Fibroblast of the aortic adventitia (primary cell): ENCODE data around the gene BCDIN3D. TPM values are rescaled to one million over a fixed set of nuclear protein-coding genes. Genes with fewer than 3 reads are reported as not detected.
A peak's percentile ranks its signal among the peaks of the same experiment; 100 is the strongest.

Source experiments
- DNase-seq: peaks from one replicate; pipeline ENCODE4 v3.0.0-alpha.2; 2010; ENCODE audit warnings: low read depth
- H3K4me3 ChIP-seq: 2 replicates; pipeline ENCODE4 v1.5.1; 2011; ENCODE audit warnings: low read depth, mild to moderate bottlenecking, control low read depth, low read length, moderate library complexity
- CTCF ChIP-seq: IDR thresholded peaks from 2 replicates; pipeline ENCODE4 v1.5.1; 2011; ENCODE audit warnings: mild to moderate bottlenecking, low read length, control low read depth, inconsistent platforms; ENCODE audit not compliant: insufficient read depth
- total RNA-seq: library from RNA; depleted of rRNA; stranded (reverse); fragments of >200 nt; gene quantifications from 2 replicates; pipeline ENCODE4 v1.2.3, GENCODE V29; 2012; ENCODE audit warnings: low replicate concordance

The BCDIN3D gene
- total RNA-seq, 1 donor, result 4.5 TPM

DNA sequence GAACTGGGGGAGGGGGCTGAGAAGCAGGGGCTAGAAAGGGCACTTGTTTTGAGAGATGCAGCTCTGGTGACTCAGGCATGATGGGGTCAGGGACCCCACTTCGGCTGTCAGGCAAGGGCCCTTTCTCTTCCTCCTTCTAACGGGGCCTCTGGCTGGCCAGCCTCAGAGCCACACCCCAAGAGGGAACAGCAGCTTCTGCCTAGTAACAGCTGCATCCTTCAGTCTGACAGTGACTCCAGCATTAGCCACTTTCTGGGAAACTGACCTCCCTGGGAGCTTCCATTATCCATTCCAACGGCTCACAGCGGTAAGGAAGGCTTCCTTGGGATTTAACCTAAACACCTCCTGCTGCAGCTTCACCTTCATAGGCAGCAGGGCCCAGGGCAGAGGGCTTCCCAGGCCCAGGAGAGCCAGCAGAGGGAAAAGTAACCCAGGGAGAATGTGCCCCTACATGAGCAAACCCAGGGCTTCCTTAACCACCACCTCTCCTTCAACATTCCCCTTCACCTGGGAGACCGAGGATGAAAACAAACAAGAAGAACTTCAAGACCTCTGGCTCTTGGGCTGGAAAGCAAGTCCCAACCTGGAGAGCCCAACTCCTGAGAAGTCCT is 17.4 kb downstream of the BCDIN3D start:
- H3K4me3 ChIP-seq, result peak overlapping the region; percentile 90
- peak; percentile 61 for DNase-seq
- TF ChIP-seq CTCF, result no peak

DNA sequence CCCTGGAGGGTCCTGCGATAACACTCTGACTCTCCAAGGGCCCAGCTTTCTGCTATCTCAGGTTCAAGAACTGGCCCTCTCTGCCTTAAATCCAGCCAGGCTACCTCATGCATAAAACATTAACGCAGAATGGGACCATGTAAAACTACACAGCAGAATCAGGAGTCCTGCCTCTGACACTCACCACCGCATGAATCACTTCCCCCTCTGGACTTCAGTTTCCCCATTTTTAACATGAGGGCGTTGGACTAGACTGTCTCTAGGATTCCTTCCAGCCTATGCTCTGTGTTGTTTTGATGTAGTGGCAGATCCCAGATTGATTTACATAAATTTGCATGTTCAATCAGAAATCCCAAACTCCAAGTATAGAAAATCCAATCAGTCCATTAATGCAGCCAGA is 18.0 kb downstream of the BCDIN3D start:
- no peak for TF ChIP-seq CTCF
- H3K4me3 ChIP-seq, result peak overlapping the region; percentile 90
- DNase-seq, result peak; percentile 77

GRCh38 chr12:49824416-49824815 is 18.5 kb downstream of the BCDIN3D start:
- no peak for TF ChIP-seq CTCF
- DNase-seq, result no peak
- H3K4me3 ChIP-seq, result peak overlapping the region; percentile 6

DNA sequence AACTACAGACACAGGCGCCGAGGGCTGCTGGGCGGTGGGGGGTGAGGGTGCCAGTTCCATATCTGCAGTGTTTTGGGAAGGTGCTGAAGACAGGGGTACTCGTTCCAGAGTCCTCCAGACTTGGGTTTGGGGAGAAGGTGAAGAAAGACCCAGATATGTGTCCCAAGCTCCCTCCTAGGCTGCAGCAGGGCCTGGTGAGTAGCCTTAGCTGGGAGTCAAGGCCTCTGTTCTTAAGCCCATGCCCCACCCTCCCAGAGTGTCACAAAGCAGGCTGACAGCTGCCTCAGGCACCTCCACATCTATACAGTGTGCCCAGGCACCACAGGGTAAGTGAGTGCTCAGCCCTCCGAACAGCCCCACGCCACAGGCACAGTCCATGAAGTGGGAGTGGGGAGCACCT is 19.0 kb downstream of the BCDIN3D start:
- TF ChIP-seq CTCF, result no peak
- DNase-seq, result no peak
- H3K4me3 ChIP-seq, result no peak overlapping the region

DNA sequence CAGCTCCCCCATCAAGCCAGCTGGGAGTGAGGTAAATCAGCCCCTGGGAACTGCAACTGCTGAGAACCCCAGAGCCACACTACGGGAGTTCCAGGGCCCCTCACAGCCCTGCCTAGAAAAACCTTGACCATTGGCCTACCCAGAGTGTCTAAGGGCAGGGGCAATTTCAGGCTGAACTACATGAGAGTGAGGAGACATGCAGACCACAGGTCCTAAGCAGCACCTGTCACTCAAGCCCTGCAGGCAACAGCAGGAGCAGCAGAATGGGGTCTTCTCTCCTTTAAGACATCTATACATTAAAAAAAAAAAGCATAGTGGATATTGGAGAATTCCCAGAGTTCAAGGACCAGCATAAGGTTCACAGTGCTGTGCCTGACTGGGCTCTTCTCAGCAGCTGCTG is 19.6 kb downstream of the BCDIN3D start:
- H3K4me3 ChIP-seq, result no peak overlapping the region
- no peak for TF ChIP-seq CTCF
- DNase-seq, result no peak

DNA sequence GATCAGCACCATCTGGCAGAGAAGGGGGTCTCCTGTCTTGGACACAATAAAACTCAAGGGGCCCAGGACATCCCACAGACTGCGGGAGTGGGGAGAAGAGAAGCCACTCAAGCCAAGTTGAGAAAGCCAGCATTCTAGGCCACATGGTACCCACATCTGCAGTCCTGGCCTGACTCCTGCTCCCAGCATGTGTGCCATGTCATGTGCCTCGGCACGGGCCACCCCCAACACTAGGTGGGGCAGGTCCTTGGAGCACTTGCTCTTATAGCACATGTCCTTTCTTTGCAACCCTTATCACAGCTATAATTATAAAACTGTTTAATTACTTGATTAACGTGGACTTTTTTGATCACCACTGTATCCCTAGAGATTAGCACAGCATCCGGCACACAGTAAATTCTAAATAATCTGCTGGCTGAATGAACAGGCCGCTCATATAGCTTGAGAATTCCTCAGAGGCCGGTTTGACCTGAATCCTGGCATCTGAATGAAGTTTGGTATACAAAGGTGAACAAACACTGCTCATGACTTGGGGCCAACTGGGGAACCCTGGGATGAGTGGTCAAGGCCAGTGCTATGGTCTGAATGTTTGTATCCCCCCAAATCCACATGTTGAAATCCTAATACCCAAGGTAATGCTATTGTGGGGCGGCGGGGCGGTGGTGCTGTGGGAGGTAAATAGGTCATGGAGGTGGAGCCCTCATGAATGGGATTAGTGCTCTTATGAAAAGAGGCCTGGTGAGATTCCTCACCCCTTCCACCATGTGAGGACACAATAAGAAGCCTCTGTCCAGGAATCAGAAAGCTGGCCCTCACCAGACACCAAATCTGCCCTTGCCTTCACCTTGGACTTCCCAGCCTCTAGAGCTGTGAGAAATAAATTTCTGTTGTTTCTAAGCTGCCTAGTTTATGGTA is 21.3 kb downstream of the BCDIN3D start:
- DNase-seq, result no peak
- no peak overlapping the region for H3K4me3 ChIP-seq
- TF ChIP-seq CTCF, result no peak
